Activated naive CD4-positive, alpha-beta T cell treated with anti-CD3 and anti-CD28 coated beads, Interleukin-2, amount 50 U/mL, for 16 hours (primary cell): Measurements from ENCODE around the gene ANO2.

ENCODE experiments used
- DNase-seq: peaks from one replicate; pipeline ENCODE4 v3.0.0-alpha.2; 2020

The ANO2 gene

DNA sequence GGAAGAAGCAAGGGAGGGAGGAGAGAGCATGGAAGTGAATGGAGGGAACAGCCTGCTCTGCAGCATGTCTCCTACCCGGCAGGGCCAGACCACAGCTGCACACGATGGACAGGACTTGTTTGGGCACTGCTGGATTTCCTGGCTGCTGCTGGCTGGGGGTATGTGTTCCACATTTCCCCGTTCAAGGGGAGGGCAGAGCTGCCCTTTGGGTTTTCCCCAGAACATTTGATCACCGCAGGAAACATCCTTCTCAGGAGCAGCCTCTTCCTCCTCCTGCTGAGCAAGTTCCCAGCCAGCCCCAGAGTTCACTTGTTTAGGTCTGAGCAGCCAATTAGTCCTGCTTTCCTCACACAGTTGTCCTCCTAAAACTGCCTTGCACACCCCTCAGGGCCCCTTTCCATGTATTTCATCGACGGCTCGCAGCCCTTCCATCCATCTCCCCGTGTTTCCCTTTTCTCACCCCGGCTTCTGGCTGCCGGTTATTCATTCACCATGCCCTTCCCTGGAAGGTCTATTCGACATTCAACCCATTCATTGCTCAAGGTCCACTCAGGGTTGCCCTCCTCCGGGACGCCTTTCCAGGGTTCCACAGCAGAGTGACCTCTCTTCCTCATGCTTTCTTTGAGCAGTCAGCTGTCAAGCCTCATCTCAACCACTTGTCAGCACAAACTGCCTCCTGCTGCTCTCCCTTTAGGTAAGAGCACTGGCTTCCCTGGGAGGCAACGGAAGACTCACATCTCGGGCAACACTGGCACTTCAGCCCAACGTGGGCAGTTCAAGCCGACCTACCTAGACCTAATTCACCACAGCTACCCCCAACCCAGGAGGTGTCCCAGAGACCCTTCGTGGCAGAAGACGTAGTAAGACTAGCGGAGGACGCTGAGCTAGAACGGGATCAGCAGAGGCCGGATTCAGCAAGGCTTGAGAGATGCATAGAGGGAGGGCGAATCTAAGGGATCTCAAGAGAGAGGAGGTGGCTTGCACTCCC lies 20.1 kb upstream of the ANO2 start:
- DNase-seq, result no peak

DNA sequence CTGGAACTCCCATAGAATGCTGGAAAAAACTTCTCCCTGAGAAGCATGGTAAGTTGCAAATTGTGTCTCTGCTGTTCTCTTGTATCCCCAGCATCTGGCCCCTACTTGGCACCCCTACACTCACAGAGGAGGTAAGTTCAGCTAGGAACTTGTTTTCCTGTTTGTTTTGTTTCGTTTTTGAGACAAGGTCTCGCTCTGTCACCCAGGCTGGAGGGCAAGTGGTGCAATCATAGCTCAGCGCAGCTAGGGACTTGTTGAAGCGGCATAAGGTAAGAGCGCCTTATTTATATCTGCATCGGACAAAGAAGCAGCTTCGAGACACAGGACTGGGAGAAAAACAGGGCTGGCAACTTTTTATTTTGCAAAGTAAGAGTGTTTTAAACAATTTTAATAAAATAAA lies 18.5 kb upstream of the ANO2 start:
- DNase-seq, result no peak

DNA sequence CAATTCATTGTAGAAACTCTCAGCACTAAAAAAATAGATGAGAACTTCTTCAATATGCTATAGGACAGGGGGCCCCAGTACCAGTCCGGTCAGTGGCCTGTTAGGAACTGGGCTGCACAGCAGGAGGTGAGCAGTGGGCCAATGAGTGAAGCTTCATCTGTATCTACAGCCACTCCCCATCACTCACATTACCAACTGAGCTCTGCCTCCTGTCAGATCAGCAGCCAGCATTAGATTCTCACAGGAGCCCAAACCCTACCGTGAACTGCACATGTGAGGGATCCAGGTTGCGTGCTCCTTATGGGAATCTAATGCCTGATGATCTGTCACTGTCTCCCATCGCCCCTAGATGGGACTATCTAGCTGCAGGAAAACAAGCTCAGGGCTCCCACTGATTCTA lies 15.7 kb upstream of the ANO2 start:
- no peak for DNase-seq

DNA sequence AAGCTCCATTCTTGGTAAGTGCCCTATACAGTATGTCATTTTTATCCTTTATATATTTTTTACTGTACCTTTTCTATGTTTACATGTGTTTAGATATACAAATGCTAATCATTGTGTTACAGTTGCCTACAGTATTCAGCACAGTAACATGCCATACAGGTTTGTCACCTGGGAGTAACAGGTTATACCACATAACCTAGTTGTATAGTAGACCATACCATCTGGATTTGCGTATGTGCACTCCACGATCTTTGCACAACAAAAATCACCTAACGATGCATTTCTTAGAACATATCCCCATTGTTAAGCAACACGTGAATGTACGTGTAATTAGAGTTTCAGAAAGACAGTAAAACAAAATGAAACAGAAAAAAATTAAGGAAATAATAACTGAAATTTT lies 11.9 kb upstream of the ANO2 start:
- no peak for DNase-seq

DNA sequence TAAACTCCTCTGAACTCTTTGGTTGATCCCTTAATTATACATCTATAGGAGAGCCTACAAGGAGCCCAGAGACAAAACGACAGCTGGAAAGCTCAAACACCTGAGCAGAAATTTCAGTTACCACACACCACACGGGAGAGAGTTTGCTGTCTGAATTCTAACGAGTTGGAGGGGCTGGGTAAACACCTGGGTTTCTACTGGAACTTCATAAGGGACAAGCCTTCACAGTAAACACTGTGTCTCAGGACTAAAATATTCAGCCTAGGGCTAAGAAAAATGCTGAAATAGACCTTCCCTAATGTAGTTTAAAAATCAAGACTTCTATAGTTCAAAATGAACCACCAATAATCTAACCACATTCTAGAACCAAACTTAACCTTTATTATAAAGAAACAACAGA lies 9.6 kb upstream of the ANO2 start:
- no peak for DNase-seq

DNA sequence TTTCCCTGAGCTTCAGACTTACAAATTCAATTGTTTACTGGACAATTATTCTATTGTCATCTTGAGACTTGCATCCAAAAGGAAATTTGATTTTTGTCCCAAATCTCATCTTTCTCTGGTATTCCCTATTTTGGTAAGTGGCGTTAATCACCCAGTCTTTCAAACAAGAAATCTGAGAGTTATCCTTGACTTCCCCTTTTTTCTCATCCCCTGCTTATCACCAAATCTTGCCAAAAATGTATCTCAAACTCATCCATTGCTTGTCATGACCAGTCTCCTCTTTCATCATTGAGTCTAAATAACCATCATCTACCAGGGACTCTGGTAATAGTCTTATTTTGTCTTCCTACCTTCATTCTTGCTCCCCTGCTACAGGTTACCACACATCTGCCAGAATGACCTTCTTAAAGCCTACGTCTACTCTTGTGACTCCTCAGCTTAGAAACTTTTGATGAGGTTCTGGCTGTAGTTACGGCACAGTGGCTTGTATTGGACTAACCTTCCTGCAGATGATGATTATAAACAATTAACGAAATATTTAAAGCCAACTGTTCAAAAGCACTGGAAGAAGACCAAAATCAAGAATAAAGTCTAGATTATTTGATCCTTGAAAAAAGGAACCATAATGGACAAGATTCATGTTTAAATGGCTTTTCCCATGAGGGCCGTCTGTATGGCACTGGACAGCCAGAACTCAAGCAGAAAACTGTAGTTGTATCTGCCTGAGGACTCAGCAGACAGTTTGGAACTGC lies 9.0 kb upstream of the ANO2 start:
- no peak for DNase-seq

DNA sequence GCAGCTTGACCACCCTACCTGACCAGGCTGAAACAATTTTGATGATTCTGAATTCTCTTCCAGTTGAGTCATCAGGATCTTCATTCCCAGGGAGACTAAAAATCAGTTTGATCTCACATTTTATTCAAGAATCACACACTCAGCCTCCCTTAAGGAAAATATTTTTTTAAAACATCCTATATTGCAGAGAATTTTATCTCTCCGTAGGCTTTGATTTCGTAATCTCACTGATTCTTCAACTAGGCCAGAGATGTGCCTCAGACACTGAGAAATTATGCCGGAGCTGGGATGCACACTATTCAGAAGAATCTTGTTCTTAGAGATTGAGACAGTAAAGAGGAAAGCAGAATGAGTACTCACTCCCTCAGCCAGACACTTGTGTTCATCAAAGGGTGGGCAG lies 7.0 kb upstream of the ANO2 start:
- DNase-seq, result no peak

DNA sequence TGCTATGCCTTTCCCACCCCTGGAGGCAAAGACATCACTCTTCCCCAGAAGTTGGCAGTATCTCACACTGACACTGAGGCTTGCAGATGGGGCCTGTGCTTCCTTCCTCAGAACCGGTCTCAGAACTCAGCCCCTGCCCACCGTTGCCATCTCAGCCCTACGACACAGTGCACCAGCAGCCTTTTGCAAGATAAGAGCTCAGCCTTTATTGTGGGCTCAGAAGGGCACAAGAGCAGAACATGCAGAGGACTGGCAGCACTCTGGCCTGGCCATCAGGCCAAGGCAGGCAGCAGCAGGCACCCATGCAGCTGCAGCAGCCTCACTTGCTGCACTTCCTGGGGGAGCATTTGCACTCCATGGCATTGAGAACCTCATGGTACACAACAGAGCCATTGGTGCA lies 3.6 kb upstream of the ANO2 start:
- no peak for DNase-seq

DNA sequence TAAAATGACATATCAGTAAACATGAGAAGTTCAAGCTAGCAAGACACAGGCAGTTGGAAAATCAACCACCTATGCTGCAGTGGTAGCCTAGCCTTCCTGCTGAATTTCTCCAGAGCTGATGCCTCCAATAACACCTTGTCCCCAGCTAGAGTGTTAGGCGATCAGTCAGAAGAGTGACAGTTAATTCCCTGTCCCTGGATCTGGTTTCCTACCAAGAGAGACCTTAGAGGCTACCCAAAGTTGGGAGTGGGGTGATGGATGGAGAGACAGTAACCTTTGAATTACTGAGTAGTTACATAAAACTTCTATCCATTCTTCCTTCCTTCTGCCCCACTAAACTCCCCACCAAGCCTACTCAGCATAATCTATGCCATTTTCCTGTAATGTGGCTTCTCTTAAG lies 1.9 kb upstream of the ANO2 start:
- DNase-seq, result no peak

DNA sequence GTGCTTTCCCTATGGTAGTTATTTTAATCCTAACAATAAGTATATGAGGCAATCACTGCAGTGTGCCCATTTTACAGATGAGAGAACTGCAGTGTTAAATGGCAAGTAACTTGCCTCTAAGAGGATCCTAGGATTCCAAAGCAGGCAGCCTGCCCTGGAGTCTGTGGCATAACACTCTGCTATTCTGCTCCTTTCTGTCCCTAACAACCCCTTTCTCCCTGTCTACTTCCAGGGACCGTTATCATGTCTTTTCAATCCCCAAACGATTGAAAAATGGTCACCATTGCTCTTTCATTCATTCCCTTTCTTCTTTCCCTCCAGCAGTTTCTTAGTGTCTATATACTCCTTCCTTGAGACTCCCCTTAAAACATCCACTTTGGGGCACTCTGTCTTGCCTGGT lies 1.3 kb upstream of the ANO2 start:
- DNase-seq, result no peak

DNA sequence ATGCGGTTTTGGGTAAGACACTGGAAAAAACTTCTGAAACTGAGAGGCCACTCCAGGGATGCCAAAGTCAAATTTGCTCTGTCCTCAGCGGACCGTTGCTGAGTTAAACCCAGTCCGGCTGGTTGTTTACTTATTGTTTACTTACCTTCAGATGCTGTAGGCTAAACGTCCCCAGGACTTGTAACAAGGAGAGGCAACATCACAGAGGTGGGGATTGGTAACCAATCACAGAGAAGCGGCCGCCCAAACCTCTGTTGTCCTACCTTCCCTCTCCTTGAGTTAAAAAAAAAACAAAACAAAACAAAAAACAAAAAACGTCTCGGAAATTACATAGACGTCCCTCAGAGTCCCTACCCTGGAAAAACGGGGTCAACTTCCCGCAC lies 380 bp downstream of the ANO2 start:
- no peak for DNase-seq

DNA sequence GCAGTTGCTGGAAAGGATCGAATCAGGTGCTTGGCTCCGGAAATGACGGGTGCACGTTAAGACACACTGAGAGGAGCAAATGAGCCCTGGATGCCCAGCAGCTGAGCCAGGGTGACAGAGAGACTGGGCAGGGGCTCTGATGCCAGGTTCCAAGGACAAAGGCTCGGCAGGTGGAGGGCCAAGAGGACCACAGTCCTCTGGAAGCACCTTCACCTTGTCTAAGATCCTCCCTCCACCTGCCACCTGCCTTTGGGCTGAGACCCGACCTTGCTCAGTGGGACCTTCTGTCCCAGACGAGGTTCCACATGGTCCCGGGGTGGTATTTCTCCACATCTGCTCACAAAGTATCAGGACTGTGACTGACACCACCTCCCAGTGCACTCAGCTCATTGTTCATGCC lies 1.0 kb downstream of the ANO2 start:
- DNase-seq, result no peak

DNA sequence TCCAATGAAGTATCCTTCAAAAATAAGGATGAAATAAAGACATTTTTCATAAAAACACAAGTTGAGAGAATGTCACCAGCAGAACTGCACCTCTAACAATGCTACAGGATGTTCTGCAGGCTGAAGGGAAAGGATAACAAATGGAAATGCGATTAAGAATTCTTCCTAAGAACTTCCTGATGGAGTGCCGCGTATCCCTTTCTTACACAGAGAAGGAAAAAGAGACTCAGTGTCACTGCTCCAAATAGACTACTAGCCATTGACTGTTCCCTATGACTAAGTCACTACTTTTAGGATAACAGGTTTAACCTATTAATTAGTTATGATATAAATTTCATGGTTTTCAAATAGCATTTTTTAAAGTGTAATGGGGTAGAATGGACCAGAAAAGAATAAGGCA lies 3.2 kb downstream of the ANO2 start:
- DNase-seq, result no peak

DNA sequence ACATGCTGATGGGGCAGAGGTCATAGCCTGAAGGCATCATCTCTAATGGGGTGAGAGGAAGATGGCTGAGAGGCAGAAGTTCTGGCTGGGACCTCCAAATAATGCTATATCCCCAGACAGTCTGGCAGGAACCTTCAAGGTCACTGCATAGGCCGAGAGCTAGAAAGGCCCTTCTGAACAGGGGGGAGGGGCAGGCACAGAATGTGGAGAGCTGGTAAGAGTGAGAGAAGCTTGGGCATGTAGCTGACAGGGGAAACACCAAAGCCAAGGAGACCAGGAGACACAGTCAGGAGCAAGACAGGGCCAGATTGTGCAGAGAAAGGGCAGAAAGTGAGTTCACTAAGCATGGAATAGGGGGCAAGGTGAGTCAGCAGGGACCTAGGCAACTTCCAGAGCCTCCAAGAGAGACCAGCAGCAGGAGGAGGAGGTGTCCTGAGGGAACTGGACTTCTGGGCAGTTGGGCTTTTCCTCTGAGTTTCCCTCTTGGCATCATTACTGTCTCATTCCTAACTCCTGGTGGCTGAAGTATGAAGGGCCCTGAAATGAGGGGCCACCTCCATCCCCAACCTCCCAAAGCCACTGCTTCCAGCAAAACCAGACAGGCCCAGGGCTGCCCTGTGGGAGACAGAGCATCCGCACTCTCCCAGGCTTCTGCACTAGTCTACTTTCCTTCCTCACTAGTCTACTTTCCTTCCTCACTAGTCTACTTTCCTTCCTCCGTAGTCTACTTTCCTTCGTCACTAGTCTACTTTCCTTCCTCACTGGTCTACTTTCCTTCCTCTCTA lies 17.1 kb downstream of the ANO2 start:
- DNase-seq, result no peak

DNA sequence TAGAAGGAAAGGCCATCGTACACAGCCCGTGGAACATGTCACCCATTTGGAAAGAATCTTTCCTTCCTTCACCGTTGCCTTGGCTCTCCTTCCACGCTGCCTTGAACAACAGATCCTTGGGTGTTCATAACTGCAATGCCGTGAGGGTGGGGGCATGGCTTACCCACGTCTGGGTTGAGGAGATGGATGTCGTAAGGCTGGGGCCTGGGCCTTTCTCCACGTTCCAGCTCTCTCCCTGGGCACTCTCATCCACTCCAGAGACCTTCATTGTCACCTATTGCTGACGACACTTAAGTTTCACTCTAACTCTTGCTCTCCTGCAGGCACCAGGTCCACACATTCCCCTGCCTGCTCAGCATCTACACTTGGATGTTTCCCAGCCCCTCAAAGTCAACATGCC lies 19.4 kb downstream of the ANO2 start:
- no peak for DNase-seq

DNA sequence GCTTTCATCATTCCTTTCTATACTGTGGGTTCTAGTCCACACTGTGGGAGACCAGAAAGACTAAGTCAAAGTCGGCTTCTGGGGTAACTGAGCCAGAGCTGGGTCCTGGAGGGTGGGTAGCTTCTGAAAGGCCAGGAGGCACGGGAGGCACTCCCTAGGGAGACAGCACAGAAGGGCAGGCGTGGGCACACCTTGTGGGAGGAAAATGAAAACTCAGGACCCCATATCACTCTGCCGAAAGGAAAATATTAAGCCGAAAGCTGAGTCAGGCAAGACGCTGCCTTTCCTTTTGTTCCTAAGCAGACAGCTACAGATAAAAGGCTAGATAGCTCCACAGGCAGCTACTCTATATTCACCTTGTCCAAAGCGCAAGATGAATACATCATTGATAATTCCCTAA lies 20.7 kb downstream of the ANO2 start:
- no peak for DNase-seq

DNA sequence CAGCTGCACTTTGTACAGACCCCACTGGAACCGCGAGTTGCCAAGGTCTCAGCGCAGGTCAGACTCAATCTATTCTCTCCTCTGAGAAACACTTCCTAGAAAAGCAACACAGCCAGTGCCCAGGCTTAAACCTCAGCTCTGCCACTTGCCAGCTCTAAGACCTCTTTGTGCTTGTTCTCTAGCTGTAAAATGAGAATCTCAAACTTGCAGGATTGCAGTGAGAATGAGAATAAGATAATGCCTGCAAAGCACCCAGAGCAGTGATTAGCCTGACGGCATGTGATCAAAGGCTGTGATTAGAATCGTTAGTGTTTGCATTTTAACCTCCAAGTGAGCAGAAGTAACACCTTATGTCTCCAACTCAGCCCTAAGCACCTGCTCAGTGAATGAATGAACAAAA lies 21.3 kb downstream of the ANO2 start:
- no peak for DNase-seq

DNA sequence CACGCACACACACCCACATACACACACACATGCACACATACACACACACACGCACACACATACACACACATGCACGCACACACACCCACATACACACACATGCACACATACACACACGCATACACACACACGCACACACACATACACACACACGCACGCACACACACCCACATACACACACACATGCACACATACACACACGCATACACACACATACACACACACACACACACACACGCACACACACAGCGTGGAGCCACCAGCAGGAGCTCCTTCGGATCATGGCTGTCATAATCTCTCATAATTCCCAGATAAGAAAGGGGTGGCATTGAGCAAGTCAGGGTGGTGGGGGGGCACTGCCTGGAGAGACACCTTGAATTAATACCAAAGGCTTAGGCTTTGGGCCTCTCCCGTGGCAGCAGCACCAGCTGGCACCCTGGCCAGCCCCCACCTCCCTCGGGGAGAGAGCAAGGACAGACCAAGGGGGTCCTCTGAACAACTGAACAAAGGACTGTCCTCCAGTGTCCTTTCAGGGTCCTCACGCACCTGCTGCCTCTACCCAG lies 21.9 kb downstream of the ANO2 start:
- DNase-seq, result no peak

DNA sequence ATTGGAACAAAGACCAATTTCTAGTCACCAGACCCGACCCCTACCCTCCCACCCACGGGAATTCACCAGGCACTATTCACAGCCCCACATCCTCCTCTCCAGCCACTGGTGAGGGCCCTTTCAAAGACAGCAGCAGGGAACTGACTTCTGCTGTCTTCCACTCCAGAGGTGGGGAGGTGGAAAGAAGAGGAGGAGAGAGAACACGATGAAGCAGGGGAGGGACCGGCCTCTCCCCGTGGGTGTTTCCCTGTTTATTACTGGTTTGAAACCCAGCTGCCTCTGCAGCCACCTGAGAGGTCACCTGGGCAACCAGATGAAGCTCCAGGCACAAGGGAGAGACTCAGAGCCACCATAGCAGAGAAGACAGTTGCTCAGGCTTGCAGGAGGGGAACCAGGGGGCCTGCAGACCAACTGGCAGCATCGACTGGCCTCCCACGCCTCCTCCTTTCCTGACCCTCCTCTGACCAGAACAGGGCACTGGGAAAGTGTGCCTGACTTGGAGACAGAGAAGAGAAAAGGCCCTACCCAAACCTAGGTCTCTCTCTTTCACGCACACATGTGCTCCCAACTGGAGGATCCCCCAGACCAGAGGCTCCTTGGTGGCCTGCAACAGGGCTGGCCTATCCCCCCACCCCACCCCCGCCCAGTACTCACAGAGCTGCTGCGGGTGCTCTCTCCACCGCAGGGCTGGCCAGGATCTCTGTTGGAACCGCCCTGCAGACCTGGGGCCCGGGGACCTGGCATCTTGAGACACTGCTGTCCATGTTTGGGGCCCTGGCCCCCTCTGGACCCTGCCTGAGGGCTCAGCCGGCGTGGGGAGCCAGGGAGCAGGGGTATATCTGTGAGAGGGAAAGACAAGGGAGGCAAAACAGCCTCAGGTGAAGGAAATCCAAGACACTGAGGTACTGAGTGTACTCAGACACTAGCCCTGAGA lies 22.8 kb downstream of the ANO2 start:
- no peak for DNase-seq

DNA sequence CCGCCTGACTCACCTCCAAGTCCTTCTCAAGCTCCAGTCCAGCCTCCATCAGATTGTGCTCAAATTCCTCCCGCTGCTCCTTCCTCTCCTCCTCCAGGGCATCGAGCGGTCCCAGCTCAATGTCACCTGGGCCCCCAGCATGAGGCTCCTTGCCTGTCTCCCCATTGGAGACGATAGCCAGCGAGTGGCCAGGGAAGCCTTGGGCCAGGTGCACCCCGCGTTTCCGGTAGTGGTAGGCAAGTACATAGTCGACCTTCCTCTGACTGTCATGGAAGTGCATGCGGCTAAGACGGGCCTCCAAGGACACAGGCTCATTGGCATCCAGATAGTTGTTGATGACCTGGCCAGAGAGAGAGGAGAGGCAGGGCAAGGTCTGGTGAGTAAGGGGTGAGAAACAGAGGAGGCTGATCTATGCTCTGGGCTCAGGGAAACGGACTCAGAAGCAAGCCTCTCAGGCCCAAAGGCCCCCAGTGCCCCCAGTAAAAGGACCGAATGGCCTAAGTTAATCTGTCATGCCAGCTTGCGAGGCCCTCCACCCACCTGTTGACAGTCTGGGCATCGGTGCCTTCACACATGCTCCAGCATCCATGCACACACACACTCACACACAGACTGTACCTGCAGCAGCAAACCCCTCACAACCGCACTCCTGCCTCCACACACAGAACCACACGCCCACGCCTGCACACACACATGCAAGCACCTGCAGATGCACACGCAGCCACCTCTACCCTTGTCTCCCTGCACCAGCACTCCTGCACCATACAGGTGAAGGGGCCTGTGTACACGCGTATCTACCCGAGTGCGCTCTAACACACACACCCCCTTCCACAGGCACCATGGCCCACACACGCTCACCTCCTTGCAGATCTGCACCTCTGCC lies 23.8 kb downstream of the ANO2 start:
- no peak for DNase-seq

DNA sequence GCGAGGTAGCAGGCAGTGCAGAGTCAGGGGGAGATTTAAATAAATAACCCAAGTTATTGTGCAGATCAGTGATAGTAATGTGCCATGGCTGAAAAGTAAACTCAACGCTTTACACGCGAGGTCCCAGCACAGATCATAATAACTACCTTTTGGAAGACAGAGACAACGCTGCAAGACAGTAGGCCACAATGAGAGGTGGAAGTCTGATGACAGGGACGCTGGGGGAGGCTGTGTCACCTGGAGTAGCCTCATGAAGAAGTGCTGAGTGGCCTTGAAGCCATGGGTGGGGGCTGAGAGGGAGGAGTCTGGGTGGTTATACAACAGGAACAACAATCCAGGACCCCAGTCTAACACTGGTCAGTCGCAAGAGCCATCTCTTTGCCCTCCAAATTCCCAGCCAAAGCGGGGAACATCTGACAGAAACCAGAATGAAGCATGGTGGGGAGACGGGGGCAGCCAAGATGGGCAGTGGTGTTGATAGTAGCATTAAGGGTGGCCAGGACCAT lies 28.2 kb downstream of the ANO2 start:
- no peak for DNase-seq
